PFSK-1 (cell line): ENCODE measurements around the gene SH3PXD2A.

ENCODE experiments used
- POLR2AphosphoS5 ChIP-seq: IDR thresholded peaks from 2 replicates; pipeline ENCODE4 v1.6.1; 2012; ENCODE audit warnings: low read depth, mild to moderate bottlenecking, control low read depth, low read length, moderate library complexity
- SIN3A ChIP-seq: IDR thresholded peaks from 2 replicates; pipeline ENCODE4 v1.6.1; 2012; ENCODE audit warnings: mild to moderate bottlenecking, low read length, moderate library complexity, borderline replicate concordance; ENCODE audit not compliant: insufficient read depth
- TAF1 ChIP-seq: IDR thresholded peaks from 2 replicates; pipeline ENCODE4 v1.6.1; 2012; ENCODE audit warnings: low read length, control low read depth, borderline replicate concordance; ENCODE audit not compliant: insufficient read depth
- TF ChIP-seq, protein P1 (sequence below), 2 experiments: IDR thresholded peaks; 2 replicates each; pipeline versions ENCODE4 v1.6.1 to v1.8.0; 2011 to 2012; ENCODE audit warnings: low read depth in 2 of 2, low read length in 2 of 2, control low read depth in 1 of 2, inconsistent platforms in 1 of 2, mild to moderate bottlenecking in 1 of 2, moderate library complexity in 1 of 2; ENCODE audit not compliant: insufficient read depth in 1 of 2

DNA sequence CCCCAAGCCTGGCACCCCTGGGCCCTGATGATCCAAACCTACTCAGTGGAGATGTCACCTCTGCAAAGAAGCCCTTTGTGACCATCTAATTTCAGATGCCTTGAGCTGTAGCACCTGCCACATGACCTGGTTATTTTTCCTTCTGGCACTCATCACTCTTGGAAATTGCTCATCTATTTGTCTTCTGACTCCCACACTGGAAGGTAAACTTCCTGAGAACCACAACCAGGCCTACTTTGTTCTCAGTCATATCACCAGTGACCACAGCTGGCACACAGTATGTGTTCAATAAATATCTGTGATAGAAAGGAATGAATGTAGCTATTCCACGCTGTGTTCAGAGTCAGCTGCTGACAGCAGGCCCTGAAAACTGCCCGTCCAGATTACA, 97.1 kb downstream of the SH3PXD2A start:
- TF ChIP-seq SIN3A (no peak), POLR2AphosphoS5 (no peak), TAF1 (no peak)
- TF ChIP-seq, protein P1, sequence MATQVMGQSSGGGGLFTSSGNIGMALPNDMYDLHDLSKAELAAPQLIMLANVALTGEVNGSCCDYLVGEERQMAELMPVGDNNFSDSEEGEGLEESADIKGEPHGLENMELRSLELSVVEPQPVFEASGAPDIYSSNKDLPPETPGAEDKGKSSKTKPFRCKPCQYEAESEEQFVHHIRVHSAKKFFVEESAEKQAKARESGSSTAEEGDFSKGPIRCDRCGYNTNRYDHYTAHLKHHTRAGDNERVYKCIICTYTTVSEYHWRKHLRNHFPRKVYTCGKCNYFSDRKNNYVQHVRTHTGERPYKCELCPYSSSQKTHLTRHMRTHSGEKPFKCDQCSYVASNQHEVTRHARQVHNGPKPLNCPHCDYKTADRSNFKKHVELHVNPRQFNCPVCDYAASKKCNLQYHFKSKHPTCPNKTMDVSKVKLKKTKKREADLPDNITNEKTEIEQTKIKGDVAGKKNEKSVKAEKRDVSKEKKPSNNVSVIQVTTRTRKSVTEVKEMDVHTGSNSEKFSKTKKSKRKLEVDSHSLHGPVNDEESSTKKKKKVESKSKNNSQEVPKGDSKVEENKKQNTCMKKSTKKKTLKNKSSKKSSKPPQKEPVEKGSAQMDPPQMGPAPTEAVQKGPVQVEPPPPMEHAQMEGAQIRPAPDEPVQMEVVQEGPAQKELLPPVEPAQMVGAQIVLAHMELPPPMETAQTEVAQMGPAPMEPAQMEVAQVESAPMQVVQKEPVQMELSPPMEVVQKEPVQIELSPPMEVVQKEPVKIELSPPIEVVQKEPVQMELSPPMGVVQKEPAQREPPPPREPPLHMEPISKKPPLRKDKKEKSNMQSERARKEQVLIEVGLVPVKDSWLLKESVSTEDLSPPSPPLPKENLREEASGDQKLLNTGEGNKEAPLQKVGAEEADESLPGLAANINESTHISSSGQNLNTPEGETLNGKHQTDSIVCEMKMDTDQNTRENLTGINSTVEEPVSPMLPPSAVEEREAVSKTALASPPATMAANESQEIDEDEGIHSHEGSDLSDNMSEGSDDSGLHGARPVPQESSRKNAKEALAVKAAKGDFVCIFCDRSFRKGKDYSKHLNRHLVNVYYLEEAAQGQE (IDR thresholded peaks at IDR 0.05; ENCODE audit: insufficient read depth in 1 of 2, low read depth in 2 of 2, low read length in 2 of 2), result no peak
